OCI-LY7 (cell line): Measurements from ENCODE around the gene PPP2R5C. TPM values are rescaled to one million over a fixed set of nuclear protein-coding genes. Genes with fewer than 3 reads are reported as not detected.

Experiments used
- BruUV-seq: library from RNA; stranded (reverse); fragments of 400-500 nt; replicated peaks from 2 replicates; lab custom pipeline; 2021; lab: Mats Ljungman, UMichigan
- CTCF ChIA-PET: fragments of 300-600 bp; sonication (Branson Sonifier 250); formaldehyde crosslinking; loops from one replicate; lab custom pipeline; 2022; ENCODE audit warnings: antibody characterized with exemption; ENCODE audit not compliant: unreplicated experiment; lab: Charles Lee
- POLR2A ChIA-PET: fragments of 300-600 bp; sonication (Branson Sonifier 250); formaldehyde crosslinking; loops from one replicate; lab custom pipeline; 2022; ENCODE audit warnings: antibody characterized with exemption; lab: Charles Lee
- DNase-seq: peaks from one replicate; pipeline ENCODE4 v3.0.0-alpha.2; 2015; ENCODE audit warnings: low spot score
- H2AFZ ChIP-seq: fragments of 200-600 bp; sonication (generic), shearing (Covaris generic); 2 replicates; pipeline ENCODE4 v1.6.1; 2014; ENCODE audit warnings: mild to moderate bottlenecking, antibody characterized with exemption, low read length, moderate library complexity
- H3K27ac ChIP-seq: fragments of 200-600 bp; sonication (generic); 2 replicates; pipeline ENCODE4 v1.5.1; 2014; ENCODE audit warnings: mixed run types, low read depth, mild to moderate bottlenecking, moderate library complexity, low read length, inconsistent platforms; ENCODE audit not compliant: poor library complexity, severe bottlenecking
- H3K36me3 ChIP-seq: fragments of 200-600 bp; sonication (generic); 2 replicates; pipeline ENCODE4 v1.6.1; 2014; ENCODE audit warnings: mild to moderate bottlenecking, antibody characterized with exemption, low read length, moderate library complexity, mixed read lengths; ENCODE audit not compliant: insufficient read depth
- H3K4me1 ChIP-seq: fragments of 200-600 bp; sonication (generic); 2 replicates; pipeline ENCODE4 v1.5.1; 2014; ENCODE audit warnings: mild to moderate bottlenecking, low read length; ENCODE audit not compliant: insufficient read depth, poor library complexity, severe bottlenecking
- H3K4me2 ChIP-seq: fragments of 200-600 bp; sonication (generic); 2 replicates; pipeline ENCODE4 v1.6.1; 2014; ENCODE audit warnings: mild to moderate bottlenecking, low read length
- H3K4me3 ChIP-seq: fragments of 200-600 bp; sonication (generic); 2 replicates; pipeline ENCODE4 v1.5.1; 2014; ENCODE audit warnings: mild to moderate bottlenecking, low read depth, low read length; ENCODE audit not compliant: poor library complexity, severe bottlenecking
- H3K79me2 ChIP-seq: fragments of 200-600 bp; sonication (generic); 2 replicates; pipeline ENCODE4 v1.6.1; 2016; ENCODE audit warnings: low read depth, mild to moderate bottlenecking, low read length, moderate library complexity, mixed read lengths; ENCODE audit not compliant: insufficient read depth
- H3K9me2 ChIP-seq: fragments of 200-600 bp; sonication (generic); 2 replicates; pipeline ENCODE4 v1.6.1; 2016; ENCODE audit warnings: mild to moderate bottlenecking, low read length, mixed read lengths; ENCODE audit not compliant: insufficient read depth
- H3K9me3 ChIP-seq: fragments of 200-600 bp; sonication (generic); 2 replicates; pipeline ENCODE4 v1.6.1; 2014; ENCODE audit warnings: mild to moderate bottlenecking, mixed run types, low read length, mixed read lengths
- H4K20me1 ChIP-seq: fragments of 200-600 bp; sonication (generic); 2 replicates; pipeline ENCODE4 v1.6.1; 2014; ENCODE audit warnings: mild to moderate bottlenecking, antibody characterized with exemption, low read length, moderate library complexity, mixed read lengths; ENCODE audit not compliant: insufficient read depth
- CTCF ChIP-seq: fragments of 200-600 bp; sonication (generic); conservative IDR thresholded peaks from 2 replicates; pipeline ENCODE4 v1.5.1; 2014; ENCODE audit warnings: mild to moderate bottlenecking, antibody characterized with exemption, low read length, moderate library complexity, mixed read lengths
- EZH2phosphoT487 ChIP-seq: fragments of 200-600 bp; sonication (generic); IDR thresholded peaks from 2 replicates; pipeline ENCODE4 v1.6.1; 2018; ENCODE audit warnings: low read depth, borderline replicate concordance, mild to moderate bottlenecking, mixed run types, antibody characterized with exemption, low read length, moderate library complexity, mixed read lengths
- intact Hi-C: fragments of 100-400 bp; cut with micrococcal nuclease; formaldehyde crosslinking; loops from one replicate; pipeline ENCODE4 v1.10.0; 2022; ENCODE audit not compliant: unreplicated experiment
- total RNA-seq, 2 experiments: library from RNA; depleted of rRNA in 1 of 2; stranded (reverse); fragments of >200 nt in 1 of 2; shearing (Covaris generic) in 1 of 2; gene quantifications; 2 replicates each; pipeline ENCODE4 v1.2.3, GENCODE V29; 2014 to 2022

Gene PPP2R5C
- total RNA-seq, 2 experiments from 2014 or later = 161 to 236 TPM

- Histone ChIP-seq H3K36me3 (no peaks in the 10 kb centered on the region), H3K27ac (no peak overlapping the region), H2AFZ (no peak overlapping the region), H3K4me2 (no peak overlapping the region), H3K4me1 (peaks cover 9% of the 10 kb centered on the region), H3K4me3 (no peak overlapping the region), H3K9me3 (no peaks in the 10 kb centered on the region), H3K9me2 (no peaks in the 10 kb centered on the region), H4K20me1 (no peaks in the 10 kb centered on the region), H3K79me2 (peaks cover 10% of the 10 kb centered on the region; the same call in 1 of the 2 replicates)
- intact Hi-C loops = no loop called here
- POLR2A ChIA-PET = interaction anchor here (0.8 kb wide), 1 partner anchor 121 kb away, joined by 4 read pairs; no protein-coding TSS in a partner anchor
- no peak for DNase-seq
- TF ChIP-seq CTCF (no peak), EZH2phosphoT487 (no peak)
- no TSS peak for BruUV-seq
- CTCF ChIA-PET = no interaction called here
Measured at GRCh38 chr14:101950516-101951215, 189.2 kb downstream of the PPP2R5C start.

GRCh38 chr14:101953151-101953550, 191.6 kb downstream of the PPP2R5C start:
- Histone ChIP-seq H3K79me2 (peaks cover 10% of the 10 kb centered on the region; the same call in 1 of the 2 replicates), H4K20me1 (no peaks in the 10 kb centered on the region), H3K4me1 (peaks cover 9% of the 10 kb centered on the region), H3K4me2 (no peak overlapping the region), H3K4me3 (no peak overlapping the region), H3K27ac (no peak overlapping the region), H3K9me3 (no peaks in the 10 kb centered on the region), H3K36me3 (no peaks in the 10 kb centered on the region), H2AFZ (no peak overlapping the region), H3K9me2 (no peaks in the 10 kb centered on the region)
- ChIA-PET CTCF (no interaction called here), POLR2A (no interaction called here)
- BruUV-seq = no TSS peak
- intact Hi-C loops = no loop called here
- DNase-seq = no peak
- TF ChIP-seq EZH2phosphoT487 (no peak), CTCF (no peak)

GRCh38 chr14:101954501-101954900, 193.0 kb downstream of the PPP2R5C start:
- Histone ChIP-seq H3K9me2 (no peaks in the 10 kb centered on the region), H3K27ac (no peak overlapping the region), H2AFZ (no peak overlapping the region), H3K4me1 (no peaks in the 10 kb centered on the region), H3K4me2 (no peak overlapping the region), H4K20me1 (no peaks in the 10 kb centered on the region), H3K9me3 (no peaks in the 10 kb centered on the region), H3K4me3 (no peak overlapping the region), H3K36me3 (no peaks in the 10 kb centered on the region), H3K79me2 (no peaks in the 10 kb centered on the region)
- ChIA-PET POLR2A (no interaction called here), CTCF (no interaction called here)
- BruUV-seq = no TSS peak
- DNase-seq = no peak
- intact Hi-C loops = no loop called here
- no peak for TF ChIP-seq EZH2phosphoT487
- TF ChIP-seq CTCF = no peak
